Breast epithelium (tissue), 3 donors: ENCODE results near the gene PLP2.

Source experiments
- CTCF ChIP-seq, 3 donors: fragments of 450-650 bp; IDR thresholded peaks; one replicate each; pipeline ENCODE4 v1.5.1; 2016 to 2017; ENCODE audit warnings: antibody characterized with exemption in 3 of 3, mild to moderate bottlenecking in 3 of 3, moderate library complexity in 3 of 3
- POLR2A ChIP-seq: fragments of 450-650 bp; IDR thresholded peaks from one replicate; pipeline ENCODE4 v1.6.1; 2016; ENCODE audit warnings: antibody characterized with exemption, mild to moderate bottlenecking, moderate library complexity
- POLR2AphosphoS5 ChIP-seq, 3 donors: sonication (generic); formaldehyde crosslinking; IDR thresholded peaks; one replicate each; pipeline ENCODE4 v1.6.1; 2017; ENCODE audit warnings: antibody characterized with exemption in 3 of 3

- TF ChIP-seq CTCF (IDR thresholded peaks at IDR 0.05) (no peak), POLR2A (no peak), POLR2AphosphoS5 (IDR thresholded peaks at IDR 0.05) (no peak)
Measured at GRCh38 chrX:49212861-49213260, 41.2 kb downstream of the PLP2 start.
